Measurements from ENCODE around the gene KAZN.

DNA sequence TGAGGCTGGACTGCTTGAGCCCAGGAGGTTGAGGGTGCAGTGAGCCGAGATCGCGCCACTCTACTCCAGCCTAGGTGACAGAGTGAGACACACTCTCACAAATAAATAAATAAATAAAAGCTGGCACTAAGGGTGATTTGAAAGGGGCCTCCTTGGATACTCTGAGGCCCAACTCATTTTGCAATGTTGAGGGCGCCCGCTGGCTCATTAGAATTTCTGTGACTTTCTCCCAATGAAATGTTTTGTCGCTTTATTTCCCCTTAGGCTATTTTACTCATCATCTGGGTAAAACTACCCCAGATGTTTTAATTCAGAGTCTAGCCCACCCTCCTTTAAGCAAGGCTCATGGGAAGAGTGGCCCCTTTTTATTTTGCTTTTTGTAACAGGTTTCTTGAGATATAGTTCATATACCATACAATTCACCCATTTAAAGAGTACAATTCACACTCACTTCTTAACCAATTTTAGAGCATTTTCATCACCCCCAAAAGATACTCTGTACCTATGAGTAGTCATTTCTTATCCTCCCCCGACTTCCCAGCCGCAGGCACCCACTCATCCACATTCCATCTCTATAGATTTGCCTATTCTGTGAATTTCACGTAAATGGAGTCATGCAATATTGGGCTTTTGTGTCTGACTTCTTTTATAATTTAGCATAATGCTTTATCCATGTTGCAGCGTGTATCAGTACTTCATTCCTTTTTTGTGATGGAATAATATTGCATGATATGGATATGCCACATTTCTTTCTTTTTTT is 259.1 kb downstream of the KAZN start:
- TF ChIP-seq, protein P1, sequence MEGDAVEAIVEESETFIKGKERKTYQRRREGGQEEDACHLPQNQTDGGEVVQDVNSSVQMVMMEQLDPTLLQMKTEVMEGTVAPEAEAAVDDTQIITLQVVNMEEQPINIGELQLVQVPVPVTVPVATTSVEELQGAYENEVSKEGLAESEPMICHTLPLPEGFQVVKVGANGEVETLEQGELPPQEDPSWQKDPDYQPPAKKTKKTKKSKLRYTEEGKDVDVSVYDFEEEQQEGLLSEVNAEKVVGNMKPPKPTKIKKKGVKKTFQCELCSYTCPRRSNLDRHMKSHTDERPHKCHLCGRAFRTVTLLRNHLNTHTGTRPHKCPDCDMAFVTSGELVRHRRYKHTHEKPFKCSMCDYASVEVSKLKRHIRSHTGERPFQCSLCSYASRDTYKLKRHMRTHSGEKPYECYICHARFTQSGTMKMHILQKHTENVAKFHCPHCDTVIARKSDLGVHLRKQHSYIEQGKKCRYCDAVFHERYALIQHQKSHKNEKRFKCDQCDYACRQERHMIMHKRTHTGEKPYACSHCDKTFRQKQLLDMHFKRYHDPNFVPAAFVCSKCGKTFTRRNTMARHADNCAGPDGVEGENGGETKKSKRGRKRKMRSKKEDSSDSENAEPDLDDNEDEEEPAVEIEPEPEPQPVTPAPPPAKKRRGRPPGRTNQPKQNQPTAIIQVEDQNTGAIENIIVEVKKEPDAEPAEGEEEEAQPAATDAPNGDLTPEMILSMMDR (IDR thresholded peaks at IDR 0.05): no peak
- TF ChIP-seq MXI1 (IDR thresholded peaks at IDR 0.05; ENCODE audit: low read depth, low read length) (no peak), GABPA (IDR thresholded peaks at IDR 0.05; ENCODE audit: low read depth) (no peak), FOXM1 (IDR thresholded peaks at IDR 0.05; ENCODE audit: low read depth) (no peak), POLR2AphosphoS5 (IDR thresholded peaks at IDR 0.05; ENCODE audit: low read depth, low read length) (no peak), CHD2 (IDR thresholded peaks at IDR 0.05; ENCODE audit: low read length, partially characterized antibody) (no peak), YY1 (IDR thresholded peaks at IDR 0.05; ENCODE audit: low read depth) (no peak)
